CD4-positive, alpha-beta T cell (primary cell): ENCODE measurements around the gene NXPE2. TPM values are rescaled to one million over a fixed set of nuclear protein-coding genes. Genes with fewer than 3 reads are reported as not detected.

Experiments used
- ATAC-seq: fragments of 200-7000 bp; cut with Tn5 transposase; one replicate; pipeline ENCODE4 v1.10.0; 2022; ENCODE audit warnings: mild to moderate bottlenecking; ENCODE audit not compliant: poor library complexity
- CTCF ChIA-PET: fragments of 350-600 bp; sonication (Branson Sonifier 250); formaldehyde crosslinking; loops from one replicate; lab custom pipeline; 2021; ENCODE audit warnings: antibody characterized with exemption, inconsistent platforms; lab: Charles Lee
- POLR2A ChIA-PET: fragments of 350-600 bp; sonication (Branson Sonifier 250); formaldehyde crosslinking; loops from one replicate; lab custom pipeline; 2021; ENCODE audit warnings: antibody characterized with exemption, inconsistent platforms; lab: Charles Lee
- DNase-seq, 14 experiments: peaks; one replicate each; pipeline ENCODE4 v3.0.0-alpha.2; 2013 to 2020; ENCODE audit warnings: mixed read lengths in 2 of 14
- H3K27ac ChIP-seq, 2 donors: one replicate each; pipeline versions ENCODE4 v1.5.1 to v1.7.0; 2013; ENCODE audit warnings: low read length in 2 of 2, low read depth in 1 of 2, mild to moderate bottlenecking in 1 of 2
- H3K27me3 ChIP-seq, 2 experiments: 1 replicate in 1 of 2; 2 replicates in 1 of 2; pipeline versions ENCODE4 v1.6.1 to v1.7.0; 2013; ENCODE audit warnings: low read length in 2 of 2, control low read depth in 1 of 2, mild to moderate bottlenecking in 1 of 2, moderate library complexity in 1 of 2; ENCODE audit not compliant: insufficient read depth in 2 of 2, control insufficient read depth in 1 of 2
- H3K36me3 ChIP-seq: one replicate; pipeline ENCODE4 v1.6.1; 2013; ENCODE audit warnings: low read length, control low read depth; ENCODE audit not compliant: insufficient read depth
- H3K4me1 ChIP-seq: one replicate; pipeline ENCODE4 v1.6.1; 2013; ENCODE audit warnings: low read length, control low read depth; ENCODE audit not compliant: insufficient read depth
- H3K4me3 ChIP-seq: one replicate; pipeline ENCODE4 v1.5.1; 2013; ENCODE audit warnings: mild to moderate bottlenecking, low read length, moderate library complexity
- H3K9me3 ChIP-seq, 2 experiments: 1 replicate in 1 of 2; 2 replicates in 1 of 2; pipeline versions ENCODE4 v1.6.1 to v1.7.0; 2013; ENCODE audit warnings: low read length in 2 of 2, mild to moderate bottlenecking in 2 of 2, control low read depth in 1 of 2, moderate library complexity in 1 of 2; ENCODE audit not compliant: control insufficient read depth in 1 of 2, insufficient read depth in 1 of 2
- H3K27ac Mint-ChIP-seq: one replicate; pipeline ENCODE4 v1.8.0; 2020; ENCODE audit warnings: mixed read lengths
- H3K27me3 Mint-ChIP-seq: one replicate; pipeline ENCODE4 v1.8.0; 2021; ENCODE audit warnings: mixed read lengths
- H3K36me3 Mint-ChIP-seq: one replicate; pipeline ENCODE4 v1.8.0; 2021; ENCODE audit warnings: low read depth, mixed read lengths
- H3K4me1 Mint-ChIP-seq: one replicate; pipeline ENCODE4 v1.8.0; 2021; ENCODE audit warnings: low read depth, mixed read lengths
- H3K4me3 Mint-ChIP-seq: one replicate; pipeline ENCODE4 v1.8.0; 2020; ENCODE audit warnings: mild to moderate bottlenecking, mixed read lengths
- H3K9me3 Mint-ChIP-seq: one replicate; pipeline ENCODE4 v1.8.0; 2020; ENCODE audit warnings: mixed read lengths
- CTCF ChIP-seq: fragments of 200-600 bp; IDR thresholded peaks from one replicate; pipeline ENCODE4 v1.8.0; 2022; ENCODE audit warnings: antibody characterized with exemption, mild to moderate bottlenecking
- intact Hi-C, 2 experiments: fragments of 100-400 bp; cut with DNase I in 1 of 2; cut with micrococcal nuclease in 1 of 2; formaldehyde crosslinking; loops; one replicate each; pipeline versions ENCODE4 v1.15.1 to v1.9.0; 2023 to 2025; cut with DNase I, micrococcal nuclease
- total RNA-seq, 174 experiments: library from RNA in 2 of 174; stranded (reverse) in 2 of 174; gene quantifications; one replicate each; pipeline ENCODE4 v1.2.3 and lab custom pipeline; 2021 to 2026

NXPE2 gene
- total RNA-seq, 2 experiments from 2014 or later = not detected

GRCh38 chr11:114666760-114667159, 11.6 kb upstream of the NXPE2 start:
- Histone ChIP-seq H3K4me3 (no peak overlapping the region), H3K4me1 (no peaks in the 10 kb centered on the region), H3K36me3 (no peaks in the 10 kb centered on the region), H3K27me3 (peaks cover 0 to 5% of the 10 kb centered on the region in 2 experiments), H3K27ac (no peak overlapping the region), H3K9me3 (peaks cover 0 to 10% of the 10 kb centered on the region in 2 experiments)
- Mint-ChIP-seq H3K4me3 (no peak overlapping the region), H3K27ac (no peak overlapping the region), H3K27me3 (peaks cover 7% of the 10 kb centered on the region), H3K4me1 (no peaks in the 10 kb centered on the region), H3K9me3 (peaks cover 9% of the 10 kb centered on the region), H3K36me3 (no peaks in the 10 kb centered on the region)
- CTCF ChIA-PET = no interaction called here
- DNase-seq (no peak), ATAC-seq (no peak)
- POLR2A ChIA-PET = no interaction called here
- intact Hi-C loops = no loop called here
- no peak for TF ChIP-seq CTCF

GRCh38 chr11:114668109-114668508, 10.2 kb upstream of the NXPE2 start:
- H3K27ac ChIP-seq = no peak overlapping the region
- no peaks in the 10 kb centered on the region for H3K36me3 ChIP-seq
- intact Hi-C loops = no loop called here
- ChIA-PET CTCF (no interaction called here), POLR2A (no interaction called here)
- H3K27me3 ChIP-seq = peaks cover 0 to 5% of the 10 kb centered on the region in 2 experiments
- Mint-ChIP-seq H3K27me3 (peaks cover 7% of the 10 kb centered on the region), H3K4me1 (no peaks in the 10 kb centered on the region), H3K36me3 (no peaks in the 10 kb centered on the region), H3K27ac (no peak overlapping the region), H3K9me3 (peaks cover 12% of the 10 kb centered on the region), H3K4me3 (no peak overlapping the region)
- no peak for TF ChIP-seq CTCF
- peaks cover 0 to 10% of the 10 kb centered on the region in 2 experiments for H3K9me3 ChIP-seq
- H3K4me1 ChIP-seq = no peaks in the 10 kb centered on the region
- no peak overlapping the region for H3K4me3 ChIP-seq
- no peak for DNase-seq
- ATAC-seq = no peak

GRCh38 chr11:114673661-114674060, 4.7 kb upstream of the NXPE2 start:
- POLR2A ChIA-PET = no interaction called here
- no peak for ATAC-seq
- no peak for TF ChIP-seq CTCF

More at GRCh38 chr11:114673661-114674060, 4.7 kb upstream of the NXPE2 start:
- no peaks in the 10 kb centered on the region for H3K36me3 ChIP-seq
- Mint-ChIP-seq H3K4me3 (no peak overlapping the region), H3K27me3 (peaks cover 3% of the 10 kb centered on the region), H3K36me3 (no peaks in the 10 kb centered on the region), H3K9me3 (peaks cover 10% of the 10 kb centered on the region), H3K4me1 (no peaks in the 10 kb centered on the region), H3K27ac (no peak overlapping the region)
- no peaks in the 10 kb centered on the region for H3K27me3 ChIP-seq
- H3K4me1 ChIP-seq = no peaks in the 10 kb centered on the region
- H3K27ac ChIP-seq = no peak overlapping the region
- DNase-seq = no peak
- intact Hi-C loops = no loop called here
- peaks cover 0 to 10% of the 10 kb centered on the region in 2 experiments for H3K9me3 ChIP-seq
- CTCF ChIA-PET = no interaction called here
- H3K4me3 ChIP-seq = no peak overlapping the region
